ENCODE data around the gene CXorf65. TPM values are rescaled to one million over a fixed set of nuclear protein-coding genes. Genes with fewer than 3 reads are reported as not detected.
A peak's percentile ranks its signal among the peaks of the same experiment; 100 is the strongest.

The CXorf65 gene
- total RNA-seq, 4 donors from 2014 or later: not detected

DNA sequence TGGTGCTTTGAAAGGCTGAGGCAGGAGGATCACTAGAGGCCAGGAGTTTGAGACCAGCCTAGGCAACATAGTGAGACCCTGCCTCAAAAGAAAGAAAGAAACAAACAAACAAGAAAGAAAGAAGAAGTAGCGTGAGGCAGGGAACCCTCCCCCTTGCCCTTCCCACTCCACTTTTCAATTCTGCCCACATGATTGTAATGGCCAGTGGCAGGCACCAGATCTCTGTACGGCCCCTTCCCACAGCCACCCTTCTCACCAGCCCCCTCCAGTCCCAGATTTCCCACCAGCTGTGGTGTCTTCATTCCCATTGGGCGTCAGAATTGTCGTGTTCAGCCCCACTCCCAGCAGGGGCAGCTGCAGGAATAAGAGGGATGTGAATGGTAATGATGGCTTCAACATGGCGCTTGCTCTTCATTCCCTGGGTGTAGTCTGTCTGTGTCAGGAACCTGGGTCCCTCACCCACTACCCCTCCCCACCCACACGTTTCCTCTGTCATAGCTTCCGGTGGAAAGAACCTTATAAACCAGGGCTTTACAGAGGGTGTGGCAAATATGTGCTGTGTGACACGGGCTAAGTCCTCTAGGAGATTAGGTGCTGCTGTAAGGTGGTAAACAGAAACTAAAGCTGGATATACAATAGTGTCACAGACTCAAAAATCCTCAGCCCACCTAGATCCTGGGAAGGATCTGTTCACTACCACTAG is 4.8 kb upstream of the CXorf65 start, which contains the start of gene IL2RG:
Gene IL2RG (minus strand): TSS at position 437 of the 703 bp plus-strand sequence. CDS start 38 bp downstream, at position 399.
- H3K27me3 ChIP-seq: no peaks in the 10 kb centered on the region
- TF ChIP-seq, protein P1, sequence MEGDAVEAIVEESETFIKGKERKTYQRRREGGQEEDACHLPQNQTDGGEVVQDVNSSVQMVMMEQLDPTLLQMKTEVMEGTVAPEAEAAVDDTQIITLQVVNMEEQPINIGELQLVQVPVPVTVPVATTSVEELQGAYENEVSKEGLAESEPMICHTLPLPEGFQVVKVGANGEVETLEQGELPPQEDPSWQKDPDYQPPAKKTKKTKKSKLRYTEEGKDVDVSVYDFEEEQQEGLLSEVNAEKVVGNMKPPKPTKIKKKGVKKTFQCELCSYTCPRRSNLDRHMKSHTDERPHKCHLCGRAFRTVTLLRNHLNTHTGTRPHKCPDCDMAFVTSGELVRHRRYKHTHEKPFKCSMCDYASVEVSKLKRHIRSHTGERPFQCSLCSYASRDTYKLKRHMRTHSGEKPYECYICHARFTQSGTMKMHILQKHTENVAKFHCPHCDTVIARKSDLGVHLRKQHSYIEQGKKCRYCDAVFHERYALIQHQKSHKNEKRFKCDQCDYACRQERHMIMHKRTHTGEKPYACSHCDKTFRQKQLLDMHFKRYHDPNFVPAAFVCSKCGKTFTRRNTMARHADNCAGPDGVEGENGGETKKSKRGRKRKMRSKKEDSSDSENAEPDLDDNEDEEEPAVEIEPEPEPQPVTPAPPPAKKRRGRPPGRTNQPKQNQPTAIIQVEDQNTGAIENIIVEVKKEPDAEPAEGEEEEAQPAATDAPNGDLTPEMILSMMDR (IDR thresholded peaks at IDR 0.05): no peak
- TF ChIP-seq EP300 (IDR thresholded peaks at IDR 0.05; ENCODE audit: low read depth) (no peak), POLR2AphosphoS5 (IDR thresholded peaks at IDR 0.05) (peak; percentile 58 to 93 (median 90)), POLR2A (IDR thresholded peaks at IDR 0.05) (peak; percentile 92)
- DNase-seq: peak; percentile 72
- intact Hi-C loops (cut with DNase I; ENCODE audit: low total_unique reads): no loop called here
- no peaks in the 10 kb centered on the region for H3K9me3 ChIP-seq
- 56% methylated on average over 8 of the region's 8 CpGs; no CpG with 5 or more reads in 1 of the 2 donors for WGBS, 2 donors (ENCODE audit: low coverage in 1 of 2)
- no peaks in the 10 kb centered on the region for H3K36me3 ChIP-seq
- H3K4me3 ChIP-seq: peak within 1 kb of the TSS in 1 of 4 donors; percentile 48
- peaks cover 0 to 4% (median 0%) of the 10 kb centered on the region in 4 donors for H3K4me1 ChIP-seq
- peak within 1 kb of the TSS; percentile 44 to 84 (median 68) for H3K27ac ChIP-seq
- in situ Hi-C loops (cut with MboI; ENCODE audit: low pct_ligation_motif_present in 1 of 4, low pct_unique_long_range_greater_than_20kb in 1 of 4, low sequenced_read_pairs in 3 of 4): no loop called here

GRCh38 chrX:71109051-71109450 is 2.5 kb upstream of the CXorf65 start:
- TF ChIP-seq POLR2AphosphoS5 (IDR thresholded peaks at IDR 0.05) (no peak), POLR2A (IDR thresholded peaks at IDR 0.05) (no peak), EP300 (IDR thresholded peaks at IDR 0.05; ENCODE audit: low read depth) (no peak)
- TF ChIP-seq, protein P1 (IDR thresholded peaks at IDR 0.05): no peak
- Histone ChIP-seq H3K4me1 (peaks cover 0 to 6% (median under 1%) of the 10 kb centered on the region in 4 donors), H3K27ac (no peak overlapping the region), H3K27me3 (no peaks in the 10 kb centered on the region), H3K4me3 (no peak overlapping the region), H3K9me3 (no peaks in the 10 kb centered on the region), H3K36me3 (no peaks in the 10 kb centered on the region)
- in situ Hi-C loops (cut with MboI; ENCODE audit: low pct_ligation_motif_present in 1 of 4, low pct_unique_long_range_greater_than_20kb in 1 of 4, low sequenced_read_pairs in 3 of 4) (no loop called here), intact Hi-C loops (cut with DNase I; ENCODE audit: low total_unique reads) (no loop called here)
- 86 to 100% methylated on average over 1 to 6 of the region's 6 CpGs for WGBS, 2 donors (ENCODE audit: low coverage in 1 of 2)
- DNase-seq: no peak

DNA sequence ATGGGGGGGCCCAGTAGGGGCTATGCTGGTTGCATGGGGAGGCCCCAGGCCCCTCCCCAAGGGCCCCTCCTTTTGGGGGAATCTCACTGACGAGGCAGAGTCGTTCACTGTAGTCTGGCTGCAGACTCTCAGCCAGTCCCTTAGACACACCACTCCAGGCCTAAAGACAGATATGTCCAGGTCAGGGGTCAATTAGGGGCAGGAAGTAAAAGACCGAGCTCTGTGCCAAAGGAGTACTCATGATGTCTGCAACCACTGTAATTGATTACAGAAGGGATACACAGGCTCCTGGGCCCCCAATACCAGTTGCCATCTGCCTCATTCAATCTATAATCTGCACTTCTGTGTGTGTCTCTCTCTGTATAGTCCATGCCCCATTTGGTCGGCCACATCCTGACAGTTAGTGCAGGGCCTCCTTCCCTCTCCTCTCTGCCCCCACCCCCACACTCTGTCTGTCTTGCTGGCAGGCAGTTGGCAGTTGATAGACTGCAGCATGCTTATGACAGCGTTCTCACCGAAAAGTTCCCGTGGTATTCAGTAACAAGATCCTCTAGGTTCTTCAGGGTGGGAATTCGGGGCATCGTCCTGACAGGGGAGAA is 1.3 kb upstream of the CXorf65 start:
- Histone ChIP-seq H3K4me1 (peaks cover 7 to 12% (median 9%) of the 10 kb centered on the region in 4 donors), H3K9me3 (no peaks in the 10 kb centered on the region), H3K36me3 (no peaks in the 10 kb centered on the region), H3K27me3 (no peaks in the 10 kb centered on the region), H3K27ac (no peak overlapping the region), H3K4me3 (no peak overlapping the region)
- DNase-seq: no peak
- intact Hi-C loops (cut with DNase I; ENCODE audit: low total_unique reads): no loop called here
- WGBS, 2 donors (ENCODE audit: low coverage in 1 of 2): 62% methylated on average over 9 of the region's 9 CpGs; no CpG with 5 or more reads in 1 of the 2 donors
- in situ Hi-C loops (cut with MboI; ENCODE audit: low pct_ligation_motif_present in 1 of 4, low pct_unique_long_range_greater_than_20kb in 1 of 4, low sequenced_read_pairs in 3 of 4): no loop called here
- TF ChIP-seq POLR2A (IDR thresholded peaks at IDR 0.05): no peak
- no peak for TF ChIP-seq EP300 (IDR thresholded peaks at IDR 0.05; ENCODE audit: low read depth)
- TF ChIP-seq, protein P1 (IDR thresholded peaks at IDR 0.05): no peak
- TF ChIP-seq POLR2AphosphoS5 (IDR thresholded peaks at IDR 0.05): no peak

GRCh38 chrX:71107245-71107644 is 705 bp upstream of the CXorf65 start:
- no peak for TF ChIP-seq EP300 (IDR thresholded peaks at IDR 0.05; ENCODE audit: low read depth)
- no peak overlapping the region for H3K27ac ChIP-seq
- 77 to 90% methylated on average over 2 to 4 of the region's 4 CpGs for WGBS, 2 donors (ENCODE audit: low coverage in 1 of 2)
- no peaks in the 10 kb centered on the region for H3K9me3 ChIP-seq
- DNase-seq: no peak
- in situ Hi-C loops (cut with MboI; ENCODE audit: low pct_ligation_motif_present in 1 of 4, low pct_unique_long_range_greater_than_20kb in 1 of 4, low sequenced_read_pairs in 3 of 4) (no loop called here), intact Hi-C loops (cut with DNase I; ENCODE audit: low total_unique reads) (no loop called here)
- peaks cover 7 to 12% (median 8%) of the 10 kb centered on the region in 4 donors for H3K4me1 ChIP-seq
- H3K27me3 ChIP-seq: no peaks in the 10 kb centered on the region
- H3K4me3 ChIP-seq: no peak overlapping the region
- H3K36me3 ChIP-seq: no peaks in the 10 kb centered on the region
